Endothelial cell of umbilical vein (primary cell): ENCODE results near the gene MTG2. TPM values are rescaled to one million over a fixed set of nuclear protein-coding genes. Genes with fewer than 3 reads are reported as not detected.
A peak's percentile ranks its signal among the peaks of the same experiment; 100 is the strongest.

ENCODE experiments used
- BruUV-seq: library from RNA; stranded (reverse); fragments of 400-500 nt; replicated peaks from 2 replicates; lab custom pipeline; 2021; lab: Mats Ljungman, UMichigan
- CTCF ChIA-PET: fragments of 300-600, 350-600 bp; sonication (Branson Sonifier 250); formaldehyde crosslinking; loops from one replicate; lab custom pipeline; 2021; ENCODE audit warnings: antibody characterized with exemption, inconsistent platforms; lab: Charles Lee
- POLR2A ChIA-PET: fragments of 300-600, 350-600 bp; sonication (Branson Sonifier 250); formaldehyde crosslinking; loops from one replicate; lab custom pipeline; 2021; ENCODE audit warnings: antibody characterized with exemption, inconsistent platforms; lab: Charles Lee
- DNase-seq: peaks from one replicate; pipeline ENCODE4 v3.0.0-alpha.2; 2011; ENCODE audit warnings: low read depth, low spot score
- FAIRE-seq: peaks from 2 replicates; lab custom pipeline; 2011; peaks lifted over from hg19 to GRCh38; lab: Jason Lieb, UNC
- H2AFZ ChIP-seq: 2 replicates; pipeline ENCODE4 v1.6.0; 2012; ENCODE audit warnings: low read depth, low read length, control low read depth, inconsistent platforms
- H3K27ac ChIP-seq: 2 replicates; pipeline ENCODE4 v1.5.1; 2011; ENCODE audit warnings: low read depth, mild to moderate bottlenecking, control low read depth, low read length, moderate library complexity; ENCODE audit not compliant: insufficient read depth
- H3K27me3 ChIP-seq, 2 experiments: 2 replicates each; pipeline versions ENCODE4 v1.6.0 to v1.6.1; 2011; ENCODE audit warnings: low read length in 2 of 2, mixed read lengths in 1 of 2; ENCODE audit not compliant: control insufficient read depth in 2 of 2, insufficient read depth in 2 of 2
- H3K36me3 ChIP-seq, 2 experiments: 2 replicates in 1 of 2; 3 replicates in 1 of 2; pipeline ENCODE4 v1.5.1; 2011; ENCODE audit warnings: low read length in 2 of 2, mild to moderate bottlenecking in 1 of 2, moderate library complexity in 1 of 2; ENCODE audit not compliant: control insufficient read depth in 2 of 2, insufficient read depth in 2 of 2; ENCODE audit errors: extremely low read depth in 1 of 2
- H3K4me1 ChIP-seq: 3 replicates; pipeline ENCODE4 v1.5.1; 2011; ENCODE audit warnings: mild to moderate bottlenecking, low read length; ENCODE audit not compliant: control insufficient read depth, insufficient read depth; ENCODE audit errors: extremely low read depth
- H3K4me2 ChIP-seq: 2 replicates; pipeline ENCODE4 v1.6.1; 2011; ENCODE audit warnings: low read length, control low read depth, mixed read lengths; ENCODE audit not compliant: insufficient read depth
- H3K4me3 ChIP-seq, 3 experiments: fragments of 200-600 bp in 1 of 3; sonication (generic), shearing (Covaris generic) in 1 of 3; replicated peaks in 1 of 3; 2 replicates each; pipeline ENCODE4 v1.5.1; 2011 to 2016; ENCODE audit warnings: control low read depth in 3 of 3, low read length in 3 of 3, mild to moderate bottlenecking in 2 of 3, inconsistent platforms in 1 of 3, low read depth in 1 of 3, moderate library complexity in 1 of 3; ENCODE audit not compliant: insufficient read depth in 1 of 3
- H3K79me2 ChIP-seq: 2 replicates; pipeline ENCODE4 v1.6.0; 2012; ENCODE audit warnings: low read length, inconsistent platforms; ENCODE audit not compliant: control insufficient read depth, insufficient read depth
- H3K9ac ChIP-seq: replicated peaks from 2 replicates; pipeline ENCODE3; 2011; ENCODE audit warnings: low read length, control low read depth; ENCODE audit not compliant: insufficient read depth; ENCODE audit errors: extremely low read depth
- H3K9me1 ChIP-seq: replicated peaks from 3 replicates; pipeline ENCODE4 v1.6.0; 2011; ENCODE audit warnings: mild to moderate bottlenecking, low read length; ENCODE audit not compliant: control insufficient read depth, insufficient read depth; ENCODE audit errors: extremely low read depth
- H3K9me3 ChIP-seq: replicated peaks from 2 replicates; pipeline ENCODE4 v1.5.1; 2012; ENCODE audit warnings: low read length, inconsistent platforms; ENCODE audit not compliant: control insufficient read depth, insufficient read depth
- H4K20me1 ChIP-seq: replicated peaks from 2 replicates; pipeline ENCODE3; 2011; ENCODE audit warnings: mild to moderate bottlenecking, low read length; ENCODE audit not compliant: control insufficient read depth, insufficient read depth; ENCODE audit errors: extremely low read depth
- dilution Hi-C: fragments of 300-500 bp; cut with MboI; formaldehyde crosslinking; loops from one replicate; pipeline ENCODE4 v1.15.0; 2019; ENCODE audit warnings: low sequenced_read_pairs; ENCODE audit not compliant: extremely low pct_ligation_motif_present
- intact Hi-C: fragments of 100-400 bp; cut with micrococcal nuclease; formaldehyde crosslinking; loops from one replicate; pipeline ENCODE4 v1.10.0; 2022
- polyA plus RNA-seq, 4 experiments: library from polyadenylated mRNA; depleted of rRNA in 3 of 4; stranded (reverse) in 3 of 4; unstranded in 1 of 4; fragments of >200 nt; gene quantifications; 2 replicates each; pipeline versions ENCODE4 v1.2.1 to v1.2.3, GENCODE V29; 2011 to 2012; ENCODE audit warnings: missing spikeins in 1 of 4
- total RNA-seq: library from RNA; stranded (reverse); gene quantifications from 2 replicates; pipeline ENCODE4 v1.2.3, GENCODE V29; 2021
- TF ChIP-seq, protein P1 (sequence below): IDR thresholded peaks from 2 replicates; pipeline ENCODE4 v1.6.1; 2011; ENCODE audit not compliant: insufficient read depth, insufficient read length
- TF ChIP-seq, protein P2 (sequence below), 2 donors: IDR thresholded peaks; 1 replicate in 1 of 2; 2 replicates in 1 of 2; pipeline ENCODE4 v1.5.1; 2011; ENCODE audit warnings: low read length in 2 of 2, mild to moderate bottlenecking in 2 of 2, moderate library complexity in 2 of 2, control low read depth in 1 of 2, inconsistent platforms in 1 of 2, low read depth in 1 of 2; ENCODE audit not compliant: insufficient read depth in 1 of 2; ENCODE audit errors: extremely low read depth in 1 of 2

Gene MTG2
- total and polyA plus RNA-seq, 2 donors (not counting 3 experiments of a cell fraction or from before 2014, with no cell fraction given), result 19.9 to 31.6 TPM

DNA sequence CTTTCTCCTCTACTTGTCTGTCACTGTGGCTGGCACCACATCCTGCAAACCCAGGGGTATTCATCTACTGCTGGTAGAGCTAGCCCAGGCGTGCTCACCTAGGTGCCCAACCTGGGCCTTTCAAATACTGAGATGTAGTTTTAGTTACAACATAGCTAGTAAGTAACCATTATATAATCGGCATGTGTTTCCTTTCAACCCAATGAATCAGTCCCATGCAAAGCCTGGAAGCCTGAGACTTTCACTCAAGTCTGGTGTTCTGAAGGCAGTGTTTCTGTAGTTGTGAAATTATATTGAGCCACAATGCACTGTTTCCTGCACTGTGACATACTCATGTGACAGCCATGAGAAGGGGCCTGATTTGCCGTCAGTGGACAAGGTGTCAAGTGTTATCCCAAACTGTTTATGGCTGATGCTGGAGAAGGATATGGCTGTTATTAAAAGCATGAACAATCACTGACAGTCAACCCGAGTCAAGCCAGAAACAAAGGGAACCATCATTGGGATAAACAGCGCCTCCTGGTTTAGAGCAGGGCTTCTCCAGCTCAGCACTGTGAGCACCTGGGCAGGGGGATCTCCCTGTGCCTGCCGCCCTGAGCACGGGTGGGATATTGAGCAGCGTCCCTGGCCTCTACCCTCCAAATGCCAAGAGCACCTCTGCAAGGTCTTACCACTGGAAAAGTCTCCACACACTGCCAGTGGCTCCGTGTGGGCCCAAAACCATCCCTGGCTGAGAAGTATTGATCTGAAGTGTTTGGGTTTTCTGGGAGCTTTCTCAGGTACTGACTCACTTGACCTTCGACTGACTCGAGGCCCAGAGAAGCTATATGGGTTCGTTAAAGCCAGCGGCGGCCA lies 41.2 kb upstream of the MTG2 start:
- H3K27ac ChIP-seq, result peak overlapping the region; percentile 88
- no peaks in the 10 kb centered on the region for H3K9me1 ChIP-seq
- H3K27me3 ChIP-seq, result no peaks in the 10 kb centered on the region
- POLR2A ChIA-PET, result no interaction called here
- peaks cover 10% of the 10 kb centered on the region for H4K20me1 ChIP-seq
- H3K9ac ChIP-seq, result peak overlapping the region; percentile 92
- dilution Hi-C loops, result no loop called here
- no peaks in the 10 kb centered on the region for H3K9me3 ChIP-seq
- CTCF ChIA-PET, result interaction anchor here (0.5 to 1.9 kb wide), 6 partner anchors 12 to 131 kb away, joined by 3 to 11 read pairs (median 4); partner anchors contain the start of gene LSM14B
- DNase-seq (peak; percentile 37), FAIRE-seq (peak; percentile 82)
- peaks cover 29 to 35% of the 10 kb centered on the region in 2 experiments for H3K36me3 ChIP-seq
- peaks cover 8% of the 10 kb centered on the region for H3K4me1 ChIP-seq
- peak overlapping the region; percentile 55 for H3K4me2 ChIP-seq
- H2AFZ ChIP-seq, result no peak overlapping the region
- TSS peak; percentile 26 for BruUV-seq
- peaks cover 70% of the 10 kb centered on the region for H3K79me2 ChIP-seq
- intact Hi-C loops, result loop anchor here (1.0 to 2.0 kb wide), 2 partner anchors 19 to 130 kb away; partner anchors contain the start of gene LSM14B
- TF ChIP-seq, protein P1, sequence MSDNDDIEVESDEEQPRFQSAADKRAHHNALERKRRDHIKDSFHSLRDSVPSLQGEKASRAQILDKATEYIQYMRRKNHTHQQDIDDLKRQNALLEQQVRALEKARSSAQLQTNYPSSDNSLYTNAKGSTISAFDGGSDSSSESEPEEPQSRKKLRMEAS, result no peak
- TF ChIP-seq, protein P2, sequence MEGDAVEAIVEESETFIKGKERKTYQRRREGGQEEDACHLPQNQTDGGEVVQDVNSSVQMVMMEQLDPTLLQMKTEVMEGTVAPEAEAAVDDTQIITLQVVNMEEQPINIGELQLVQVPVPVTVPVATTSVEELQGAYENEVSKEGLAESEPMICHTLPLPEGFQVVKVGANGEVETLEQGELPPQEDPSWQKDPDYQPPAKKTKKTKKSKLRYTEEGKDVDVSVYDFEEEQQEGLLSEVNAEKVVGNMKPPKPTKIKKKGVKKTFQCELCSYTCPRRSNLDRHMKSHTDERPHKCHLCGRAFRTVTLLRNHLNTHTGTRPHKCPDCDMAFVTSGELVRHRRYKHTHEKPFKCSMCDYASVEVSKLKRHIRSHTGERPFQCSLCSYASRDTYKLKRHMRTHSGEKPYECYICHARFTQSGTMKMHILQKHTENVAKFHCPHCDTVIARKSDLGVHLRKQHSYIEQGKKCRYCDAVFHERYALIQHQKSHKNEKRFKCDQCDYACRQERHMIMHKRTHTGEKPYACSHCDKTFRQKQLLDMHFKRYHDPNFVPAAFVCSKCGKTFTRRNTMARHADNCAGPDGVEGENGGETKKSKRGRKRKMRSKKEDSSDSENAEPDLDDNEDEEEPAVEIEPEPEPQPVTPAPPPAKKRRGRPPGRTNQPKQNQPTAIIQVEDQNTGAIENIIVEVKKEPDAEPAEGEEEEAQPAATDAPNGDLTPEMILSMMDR (IDR thresholded peaks at IDR 0.05; ENCODE audit: extremely low read depth in 1 of 2, insufficient read depth in 1 of 2, low read depth in 1 of 2, low read length in 2 of 2), result peak; percentile 27 to 41
- H3K4me3 ChIP-seq, result peak overlapping the region; percentile 59 to 80 (median 69)
